Parathyroid adenoma (tissue), 2 donors: ENCODE data around the gene TFAP2A.
A peak's percentile ranks its signal among the peaks of the same experiment; 100 is the strongest.

ENCODE experiments used
- H2AFZ ChIP-seq: fragments of 300-600 bp; sonication (generic); one replicate; pipeline ENCODE4 v1.7.0; 2017; ENCODE audit warnings: antibody characterized with exemption, mild to moderate bottlenecking
- H3K27ac ChIP-seq: fragments of 300-600 bp; sonication (generic); one replicate; pipeline ENCODE4 v1.7.0; 2017
- H3K27me3 ChIP-seq: fragments of 300-600 bp; sonication (generic); one replicate; pipeline ENCODE4 v1.7.0; 2017; ENCODE audit warnings: low read length; ENCODE audit not compliant: control insufficient read depth, insufficient read depth
- H3K36me3 ChIP-seq: fragments of 300-600 bp; sonication (generic); one replicate; pipeline ENCODE4 v1.7.0; 2017; ENCODE audit warnings: low read length; ENCODE audit not compliant: control insufficient read depth, insufficient read depth
- H3K4me1 ChIP-seq: fragments of 300-600 bp; sonication (generic); one replicate; pipeline ENCODE4 v1.7.0; 2017; ENCODE audit warnings: control low read depth
- H3K4me2 ChIP-seq: fragments of 300-600 bp; sonication (generic); one replicate; pipeline ENCODE4 v1.7.0; 2017; ENCODE audit warnings: low read length
- H3K4me3 ChIP-seq: fragments of 300-600 bp; sonication (generic); one replicate; pipeline ENCODE4 v1.7.0; 2017; ENCODE audit warnings: low read depth, low read length
- H3K79me2 ChIP-seq: fragments of 300-600 bp; sonication (generic); one replicate; pipeline ENCODE4 v1.7.0; 2017; ENCODE audit warnings: control low read depth
- H3K9ac ChIP-seq: fragments of 300-600 bp; sonication (generic); one replicate; pipeline ENCODE4 v1.7.0; 2017; ENCODE audit warnings: mild to moderate bottlenecking
- H3K9me3 ChIP-seq: fragments of 300-600 bp; sonication (generic); one replicate; pipeline ENCODE4 v1.7.0; 2017; ENCODE audit warnings: low read length; ENCODE audit not compliant: control insufficient read depth
- CTCF ChIP-seq: fragments of 300-600 bp; sonication (generic); IDR thresholded peaks from one replicate; pipeline ENCODE4 v1.7.0; 2017; ENCODE audit warnings: antibody characterized with exemption, mild to moderate bottlenecking
- donor health status: primary hyperparathyroidism.

TFAP2A gene

GRCh38 chr6:10413850-10414738, 780 bp downstream of the TFAP2A start:
- no peaks in the 10 kb centered on the region for H3K4me1 ChIP-seq
- no peak overlapping the region for H3K27ac ChIP-seq
- H3K4me3 ChIP-seq, result no peak overlapping the region
- no peak for TF ChIP-seq CTCF
- peak overlapping the region; percentile 2 for H3K4me2 ChIP-seq
- no peaks in the 10 kb centered on the region for H3K79me2 ChIP-seq
- H3K36me3 ChIP-seq, result no peaks in the 10 kb centered on the region
- H2AFZ ChIP-seq, result no peak overlapping the region
- no peak overlapping the region for H3K9ac ChIP-seq
- H3K9me3 ChIP-seq, result peaks cover 2% of the 10 kb centered on the region
- peaks cover 40% of the 10 kb centered on the region for H3K27me3 ChIP-seq

DNA sequence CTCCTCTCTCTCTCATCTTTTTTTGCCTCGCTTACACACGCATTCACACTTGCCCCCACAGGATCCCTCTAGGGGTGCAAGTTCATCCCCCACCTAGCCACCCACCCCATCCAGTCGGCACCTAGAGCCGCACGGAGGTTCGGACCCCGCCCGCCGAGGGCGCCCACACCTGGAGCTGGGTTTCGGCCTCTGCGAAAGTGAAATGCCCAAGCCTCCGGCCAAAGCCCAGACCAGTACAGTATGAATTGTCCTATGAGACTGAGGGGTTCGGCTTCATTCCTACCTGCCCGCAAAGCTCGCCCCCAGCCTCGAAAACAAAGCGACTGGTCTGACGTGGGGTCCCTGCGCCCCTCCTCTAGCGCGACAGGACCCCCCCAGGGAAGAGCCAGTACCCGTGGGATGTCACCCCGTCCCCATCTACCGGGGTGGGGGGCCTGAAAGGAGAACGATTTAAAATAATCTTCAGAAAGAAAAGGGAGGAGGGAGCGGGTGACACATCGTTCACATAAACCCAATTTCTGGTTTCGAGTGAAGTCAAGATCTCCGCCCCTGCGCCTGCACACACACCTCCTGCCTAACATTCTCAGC, 1.5 kb downstream of the TFAP2A start:
- no peak overlapping the region for H3K27ac ChIP-seq
- H2AFZ ChIP-seq, result peak overlapping the region; percentile 68
- H3K9me3 ChIP-seq, result peaks cover 2% of the 10 kb centered on the region
- H3K4me1 ChIP-seq, result no peaks in the 10 kb centered on the region
- H3K4me3 ChIP-seq, result peak overlapping the region; percentile 14
- no peak overlapping the region for H3K9ac ChIP-seq
- no peak for TF ChIP-seq CTCF
- H3K36me3 ChIP-seq, result no peaks in the 10 kb centered on the region
- peaks cover 40% of the 10 kb centered on the region for H3K27me3 ChIP-seq
- no peaks in the 10 kb centered on the region for H3K79me2 ChIP-seq
- peak overlapping the region; percentile 81 for H3K4me2 ChIP-seq

GRCh38 chr6:10412461-10413261, 2.2 kb downstream of the TFAP2A start:
- Histone ChIP-seq H3K36me3 (no peaks in the 10 kb centered on the region), H3K9me3 (peaks cover 2% of the 10 kb centered on the region), H3K27ac (no peak overlapping the region), H3K4me2 (peak overlapping the region; percentile 81), H3K4me3 (peak overlapping the region; percentile 67), H3K9ac (no peak overlapping the region), H3K4me1 (no peaks in the 10 kb centered on the region), H2AFZ (peak overlapping the region; percentile 68), H3K27me3 (peaks cover 44% of the 10 kb centered on the region), H3K79me2 (no peaks in the 10 kb centered on the region)
- peak; percentile 7 for TF ChIP-seq CTCF

- H3K27ac ChIP-seq, result no peak overlapping the region
- H3K4me2 ChIP-seq, result peak overlapping the region; percentile 81
- H3K27me3 ChIP-seq, result peaks cover 41% of the 10 kb centered on the region
- TF ChIP-seq CTCF, result no peak
- no peaks in the 10 kb centered on the region for H3K79me2 ChIP-seq
- peak overlapping the region; percentile 69 for H2AFZ ChIP-seq
- no peaks in the 10 kb centered on the region for H3K4me1 ChIP-seq
- no peaks in the 10 kb centered on the region for H3K36me3 ChIP-seq
- H3K4me3 ChIP-seq, result peak overlapping the region; percentile 67
- H3K9ac ChIP-seq, result no peak overlapping the region
- peaks cover 2% of the 10 kb centered on the region for H3K9me3 ChIP-seq
These were observed 2.9 kb downstream of the TFAP2A start for GRCh38 chr6:10411971-10412460.
